ENCODE results near the gene B4GALT5. TPM values are rescaled to one million over a fixed set of nuclear protein-coding genes. Genes with fewer than 3 reads are reported as not detected.

Gene B4GALT5
- total RNA-seq, 2 donors from 2014 or later, result 14.8 to 27.3 TPM

- Mint-ChIP-seq H3K36me3 (ENCODE audit: insufficient read depth in 2 of 2) (peaks cover 7 to 19% of the 10 kb centered on the region in 2 donors), H3K4me3 (no peak overlapping the region), H3K9me3 (no peaks in the 10 kb centered on the region), H3K4me1 (ENCODE audit: low read depth) (no peaks in the 10 kb centered on the region), H3K27ac (no peak overlapping the region), H3K27me3 (ENCODE audit: low read depth) (no peaks in the 10 kb centered on the region)
- ATAC-seq (replicated peaks in 1 of 2) (no peak), DNase-seq (no peak)
Observed at GRCh38 chr20:49642816-49643215, 70.9 kb downstream of the B4GALT5 start.

- ATAC-seq (replicated peaks in 1 of 2) (no peak), DNase-seq (no peak)
- H3K4me3 Mint-ChIP-seq, result no peak overlapping the region
- H3K36me3 Mint-ChIP-seq (ENCODE audit: insufficient read depth in 2 of 2), result peaks cover 6 to 19% of the 10 kb centered on the region in 2 donors
- no peaks in the 10 kb centered on the region for H3K27me3 Mint-ChIP-seq (ENCODE audit: low read depth)
- no peaks in the 10 kb centered on the region for H3K4me1 Mint-ChIP-seq (ENCODE audit: low read depth)
- no peaks in the 10 kb centered on the region for H3K9me3 Mint-ChIP-seq
- H3K27ac Mint-ChIP-seq, result no peak overlapping the region
Observed at GRCh38 chr20:49641683-49642656, 71.7 kb downstream of the B4GALT5 start.

- Mint-ChIP-seq H3K27ac (no peak overlapping the region), H3K4me1 (ENCODE audit: low read depth) (no peaks in the 10 kb centered on the region), H3K36me3 (ENCODE audit: insufficient read depth in 2 of 2) (peaks cover 11 to 19% of the 10 kb centered on the region in 2 donors), H3K27me3 (ENCODE audit: low read depth) (no peaks in the 10 kb centered on the region), H3K4me3 (no peak overlapping the region), H3K9me3 (no peaks in the 10 kb centered on the region)
- ATAC-seq (replicated peaks in 1 of 2) (no peak), DNase-seq (no peak)
Observed at GRCh38 chr20:49637046-49637637, 76.5 kb downstream of the B4GALT5 start.

GRCh38 chr20:49636447-49636846 is 77.2 kb downstream of the B4GALT5 start:
- H3K36me3 Mint-ChIP-seq (ENCODE audit: insufficient read depth in 2 of 2), result peaks cover 11 to 19% of the 10 kb centered on the region in 2 donors

GRCh38 chr20:49635866-49636265 is 77.8 kb downstream of the B4GALT5 start:
- no peaks in the 10 kb centered on the region for H3K27me3 Mint-ChIP-seq (ENCODE audit: low read depth)
- no peak overlapping the region for H3K27ac Mint-ChIP-seq
- DNase-seq (no peak), ATAC-seq (replicated peaks in 1 of 2) (no peak)
- H3K4me1 Mint-ChIP-seq (ENCODE audit: low read depth), result peaks cover 7% of the 10 kb centered on the region
- peaks cover 11 to 19% of the 10 kb centered on the region in 2 donors for H3K36me3 Mint-ChIP-seq (ENCODE audit: insufficient read depth in 2 of 2)
- no peaks in the 10 kb centered on the region for H3K9me3 Mint-ChIP-seq
- no peak overlapping the region for H3K4me3 Mint-ChIP-seq

More at GRCh38 chr20:49636447-49636846, 77.2 kb downstream of the B4GALT5 start:
- Mint-ChIP-seq H3K27me3 (ENCODE audit: low read depth) (no peaks in the 10 kb centered on the region), H3K4me1 (ENCODE audit: low read depth) (peaks cover 3% of the 10 kb centered on the region), H3K4me3 (no peak overlapping the region), H3K27ac (no peak overlapping the region), H3K9me3 (no peaks in the 10 kb centered on the region)
- ATAC-seq (replicated peaks in 1 of 2) (no peak), DNase-seq (no peak)

- Mint-ChIP-seq H3K4me1 (ENCODE audit: low read depth) (peaks cover 7% of the 10 kb centered on the region), H3K27me3 (ENCODE audit: low read depth) (no peaks in the 10 kb centered on the region), H3K9me3 (no peaks in the 10 kb centered on the region), H3K36me3 (ENCODE audit: insufficient read depth in 2 of 2) (peaks cover 11 to 14% of the 10 kb centered on the region in 2 donors), H3K27ac (no peak overlapping the region), H3K4me3 (no peak overlapping the region)
- no peak for DNase-seq
- no peak for ATAC-seq (replicated peaks in 1 of 2)
Observed at GRCh38 chr20:49635166-49635565, 78.5 kb downstream of the B4GALT5 start.

GRCh38 chr20:49634116-49634515 is 79.6 kb downstream of the B4GALT5 start:
- peaks cover 7% of the 10 kb centered on the region for H3K4me1 Mint-ChIP-seq (ENCODE audit: low read depth)
- no peak for ATAC-seq (replicated peaks in 1 of 2)
- H3K9me3 Mint-ChIP-seq, result no peaks in the 10 kb centered on the region
- H3K27me3 Mint-ChIP-seq (ENCODE audit: low read depth), result no peaks in the 10 kb centered on the region
- no peak for DNase-seq
- H3K27ac Mint-ChIP-seq, result no peak overlapping the region
- H3K36me3 Mint-ChIP-seq (ENCODE audit: insufficient read depth in 2 of 2), result peaks cover 7 to 11% of the 10 kb centered on the region in 2 donors
- no peak overlapping the region for H3K4me3 Mint-ChIP-seq

- Mint-ChIP-seq H3K9me3 (no peaks in the 10 kb centered on the region), H3K27me3 (ENCODE audit: low read depth) (no peaks in the 10 kb centered on the region), H3K27ac (no peak overlapping the region), H3K4me3 (no peak overlapping the region), H3K36me3 (ENCODE audit: insufficient read depth in 2 of 2) (peaks cover 7 to 11% of the 10 kb centered on the region in 2 donors), H3K4me1 (ENCODE audit: low read depth) (peaks cover 7% of the 10 kb centered on the region)
- ATAC-seq (replicated peaks in 1 of 2) (no peak), DNase-seq (no peak)
Observed at GRCh38 chr20:49633643-49634042, 80.0 kb downstream of the B4GALT5 start.

GRCh38 chr20:49633023-49633422 is 80.7 kb downstream of the B4GALT5 start:
- Mint-ChIP-seq H3K27me3 (ENCODE audit: low read depth) (no peaks in the 10 kb centered on the region), H3K4me1 (ENCODE audit: low read depth) (peaks cover 7% of the 10 kb centered on the region), H3K9me3 (no peaks in the 10 kb centered on the region), H3K27ac (no peak overlapping the region), H3K36me3 (ENCODE audit: insufficient read depth in 2 of 2) (peaks cover 7 to 11% of the 10 kb centered on the region in 2 donors), H3K4me3 (no peak overlapping the region)
- ATAC-seq (replicated peaks in 1 of 2) (no peak), DNase-seq (no peak)

GRCh38 chr20:49631856-49632418 is 81.7 kb downstream of the B4GALT5 start:
- peaks cover 11% of the 10 kb centered on the region for H3K4me1 Mint-ChIP-seq (ENCODE audit: low read depth)
- ATAC-seq (replicated peaks in 1 of 2) (no peak), DNase-seq (no peak)
- no peak overlapping the region for H3K27ac Mint-ChIP-seq
- no peaks in the 10 kb centered on the region for H3K9me3 Mint-ChIP-seq
- H3K27me3 Mint-ChIP-seq (ENCODE audit: low read depth), result peaks cover 5% of the 10 kb centered on the region
- peaks cover 7 to 10% of the 10 kb centered on the region in 2 donors for H3K36me3 Mint-ChIP-seq (ENCODE audit: insufficient read depth in 2 of 2)
- H3K4me3 Mint-ChIP-seq, result no peak overlapping the region

GRCh38 chr20:49631061-49631716 is 82.5 kb downstream of the B4GALT5 start:
- no peak for DNase-seq
- peaks cover 10% of the 10 kb centered on the region for H3K27me3 Mint-ChIP-seq (ENCODE audit: low read depth)
- H3K27ac Mint-ChIP-seq, result no peak overlapping the region
- H3K4me1 Mint-ChIP-seq (ENCODE audit: low read depth), result peaks cover 13% of the 10 kb centered on the region
- no peak overlapping the region for H3K4me3 Mint-ChIP-seq
- peak in 1 of 2 donors; percentile 10 for ATAC-seq (replicated peaks in 1 of 2)
- peaks cover 3 to 6% of the 10 kb centered on the region in 2 donors for H3K36me3 Mint-ChIP-seq (ENCODE audit: insufficient read depth in 2 of 2)
- no peaks in the 10 kb centered on the region for H3K9me3 Mint-ChIP-seq

- H3K27ac Mint-ChIP-seq, result no peak overlapping the region
- peaks cover 13% of the 10 kb centered on the region for H3K4me1 Mint-ChIP-seq (ENCODE audit: low read depth)
- peak in 1 of 2 donors; percentile 26 for ATAC-seq (replicated peaks in 1 of 2)
- DNase-seq, result no peak
- peaks cover 3 to 4% of the 10 kb centered on the region in 2 donors for H3K36me3 Mint-ChIP-seq (ENCODE audit: insufficient read depth in 2 of 2)
- peaks cover 17% of the 10 kb centered on the region for H3K27me3 Mint-ChIP-seq (ENCODE audit: low read depth)
- no peak overlapping the region for H3K4me3 Mint-ChIP-seq
- no peaks in the 10 kb centered on the region for H3K9me3 Mint-ChIP-seq
Observed at GRCh38 chr20:49630396-49630951, 83.2 kb downstream of the B4GALT5 start.
